ENCODE data around the gene PKDREJ.
"Not testable (repeated sequence)": the region's sequence is repeated elsewhere in the genome, so short reads cannot be mapped to it uniquely, and the experiment has no call there.

DNA sequence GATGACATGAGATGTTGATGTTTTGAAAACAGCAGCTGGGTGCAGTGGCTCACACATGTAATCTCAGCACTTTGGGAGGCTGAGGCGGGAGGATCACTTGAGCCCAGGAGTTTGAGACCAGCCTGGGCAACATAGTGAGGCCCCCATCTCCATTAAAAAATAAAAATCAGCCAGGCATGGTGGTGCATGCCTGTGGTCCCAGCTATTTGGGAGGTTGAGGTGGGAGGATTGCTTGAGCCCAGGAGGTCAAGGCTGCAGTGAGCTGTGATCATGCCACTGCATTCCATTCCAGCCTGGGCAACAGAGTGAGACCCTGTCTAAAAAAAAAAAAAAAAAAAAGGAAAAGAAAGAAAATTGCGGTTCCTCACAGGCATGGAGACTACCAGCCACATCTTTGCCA, 49.7 kb upstream of the PKDREJ start:
- TF ChIP-seq, protein P1, sequence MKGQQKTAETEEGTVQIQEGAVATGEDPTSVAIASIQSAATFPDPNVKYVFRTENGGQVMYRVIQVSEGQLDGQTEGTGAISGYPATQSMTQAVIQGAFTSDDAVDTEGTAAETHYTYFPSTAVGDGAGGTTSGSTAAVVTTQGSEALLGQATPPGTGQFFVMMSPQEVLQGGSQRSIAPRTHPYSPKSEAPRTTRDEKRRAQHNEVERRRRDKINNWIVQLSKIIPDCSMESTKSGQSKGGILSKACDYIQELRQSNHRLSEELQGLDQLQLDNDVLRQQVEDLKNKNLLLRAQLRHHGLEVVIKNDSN (CRISPR knock-in tag; IDR thresholded peaks at IDR 0.05): not testable (repeated sequence)
- TF ChIP-seq CTCF (IDR thresholded peaks at IDR 0.05); MXD4 (CRISPR knock-in tag; IDR thresholded peaks at IDR 0.05; ENCODE audit: borderline replicate concordance); NR1H2 (CRISPR knock-in tag; IDR thresholded peaks at IDR 0.05); CREB1 (CRISPR knock-in tag; IDR thresholded peaks at IDR 0.05); ZNF138 (CRISPR knock-in tag; conservative IDR thresholded peaks at IDR 0.05); ZBTB21 (CRISPR knock-in tag; IDR thresholded peaks at IDR 0.05; ENCODE audit: borderline replicate concordance); NFYB (CRISPR knock-in tag; conservative IDR thresholded peaks at IDR 0.05; ENCODE audit: low read depth); FOXK1 (CRISPR knock-in tag; IDR thresholded peaks at IDR 0.05); TCF7 (CRISPR knock-in tag; IDR thresholded peaks at IDR 0.05; ENCODE audit: low read depth): not testable (repeated sequence)
- TF ChIP-seq, protein P2, sequence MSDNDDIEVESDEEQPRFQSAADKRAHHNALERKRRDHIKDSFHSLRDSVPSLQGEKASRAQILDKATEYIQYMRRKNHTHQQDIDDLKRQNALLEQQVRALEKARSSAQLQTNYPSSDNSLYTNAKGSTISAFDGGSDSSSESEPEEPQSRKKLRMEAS (CRISPR knock-in tag; IDR thresholded peaks at IDR 0.05): not testable (repeated sequence)
- TF ChIP-seq, protein P3, sequence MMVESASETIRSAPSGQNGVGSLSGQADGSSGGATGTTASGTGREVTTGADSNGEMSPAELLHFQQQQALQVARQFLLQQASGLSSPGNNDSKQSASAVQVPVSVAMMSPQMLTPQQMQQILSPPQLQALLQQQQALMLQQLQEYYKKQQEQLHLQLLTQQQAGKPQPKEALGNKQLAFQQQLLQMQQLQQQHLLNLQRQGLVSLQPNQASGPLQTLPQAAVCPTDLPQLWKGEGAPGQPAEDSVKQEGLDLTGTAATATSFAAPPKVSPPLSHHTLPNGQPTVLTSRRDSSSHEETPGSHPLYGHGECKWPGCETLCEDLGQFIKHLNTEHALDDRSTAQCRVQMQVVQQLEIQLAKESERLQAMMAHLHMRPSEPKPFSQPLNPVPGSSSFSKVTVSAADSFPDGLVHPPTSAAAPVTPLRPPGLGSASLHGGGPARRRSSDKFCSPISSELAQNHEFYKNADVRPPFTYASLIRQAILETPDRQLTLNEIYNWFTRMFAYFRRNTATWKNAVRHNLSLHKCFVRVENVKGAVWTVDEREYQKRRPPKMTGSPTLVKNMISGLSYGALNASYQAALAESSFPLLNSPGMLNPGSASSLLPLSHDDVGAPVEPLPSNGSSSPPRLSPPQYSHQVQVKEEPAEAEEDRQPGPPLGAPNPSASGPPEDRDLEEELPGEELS (CRISPR knock-in tag; IDR thresholded peaks at IDR 0.05): not testable (repeated sequence)
- TF ChIP-seq, protein P4, sequence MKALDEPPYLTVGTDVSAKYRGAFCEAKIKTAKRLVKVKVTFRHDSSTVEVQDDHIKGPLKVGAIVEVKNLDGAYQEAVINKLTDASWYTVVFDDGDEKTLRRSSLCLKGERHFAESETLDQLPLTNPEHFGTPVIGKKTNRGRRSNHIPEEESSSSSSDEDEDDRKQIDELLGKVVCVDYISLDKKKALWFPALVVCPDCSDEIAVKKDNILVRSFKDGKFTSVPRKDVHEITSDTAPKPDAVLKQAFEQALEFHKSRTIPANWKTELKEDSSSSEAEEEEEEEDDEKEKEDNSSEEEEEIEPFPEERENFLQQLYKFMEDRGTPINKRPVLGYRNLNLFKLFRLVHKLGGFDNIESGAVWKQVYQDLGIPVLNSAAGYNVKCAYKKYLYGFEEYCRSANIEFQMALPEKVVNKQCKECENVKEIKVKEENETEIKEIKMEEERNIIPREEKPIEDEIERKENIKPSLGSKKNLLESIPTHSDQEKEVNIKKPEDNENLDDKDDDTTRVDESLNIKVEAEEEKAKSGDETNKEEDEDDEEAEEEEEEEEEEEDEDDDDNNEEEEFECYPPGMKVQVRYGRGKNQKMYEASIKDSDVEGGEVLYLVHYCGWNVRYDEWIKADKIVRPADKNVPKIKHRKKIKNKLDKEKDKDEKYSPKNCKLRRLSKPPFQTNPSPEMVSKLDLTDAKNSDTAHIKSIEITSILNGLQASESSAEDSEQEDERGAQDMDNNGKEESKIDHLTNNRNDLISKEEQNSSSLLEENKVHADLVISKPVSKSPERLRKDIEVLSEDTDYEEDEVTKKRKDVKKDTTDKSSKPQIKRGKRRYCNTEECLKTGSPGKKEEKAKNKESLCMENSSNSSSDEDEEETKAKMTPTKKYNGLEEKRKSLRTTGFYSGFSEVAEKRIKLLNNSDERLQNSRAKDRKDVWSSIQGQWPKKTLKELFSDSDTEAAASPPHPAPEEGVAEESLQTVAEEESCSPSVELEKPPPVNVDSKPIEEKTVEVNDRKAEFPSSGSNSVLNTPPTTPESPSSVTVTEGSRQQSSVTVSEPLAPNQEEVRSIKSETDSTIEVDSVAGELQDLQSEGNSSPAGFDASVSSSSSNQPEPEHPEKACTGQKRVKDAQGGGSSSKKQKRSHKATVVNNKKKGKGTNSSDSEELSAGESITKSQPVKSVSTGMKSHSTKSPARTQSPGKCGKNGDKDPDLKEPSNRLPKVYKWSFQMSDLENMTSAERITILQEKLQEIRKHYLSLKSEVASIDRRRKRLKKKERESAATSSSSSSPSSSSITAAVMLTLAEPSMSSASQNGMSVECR (CRISPR knock-in tag; IDR thresholded peaks at IDR 0.05; ENCODE audit: borderline replicate concordance): not testable (repeated sequence)
